ENCODE measurements around the gene HPSE.
"Not testable (repeated sequence)": the region's sequence is repeated elsewhere in the genome, so short reads cannot be mapped to it uniquely, and the experiment has no call there.

Gene HPSE

DNA sequence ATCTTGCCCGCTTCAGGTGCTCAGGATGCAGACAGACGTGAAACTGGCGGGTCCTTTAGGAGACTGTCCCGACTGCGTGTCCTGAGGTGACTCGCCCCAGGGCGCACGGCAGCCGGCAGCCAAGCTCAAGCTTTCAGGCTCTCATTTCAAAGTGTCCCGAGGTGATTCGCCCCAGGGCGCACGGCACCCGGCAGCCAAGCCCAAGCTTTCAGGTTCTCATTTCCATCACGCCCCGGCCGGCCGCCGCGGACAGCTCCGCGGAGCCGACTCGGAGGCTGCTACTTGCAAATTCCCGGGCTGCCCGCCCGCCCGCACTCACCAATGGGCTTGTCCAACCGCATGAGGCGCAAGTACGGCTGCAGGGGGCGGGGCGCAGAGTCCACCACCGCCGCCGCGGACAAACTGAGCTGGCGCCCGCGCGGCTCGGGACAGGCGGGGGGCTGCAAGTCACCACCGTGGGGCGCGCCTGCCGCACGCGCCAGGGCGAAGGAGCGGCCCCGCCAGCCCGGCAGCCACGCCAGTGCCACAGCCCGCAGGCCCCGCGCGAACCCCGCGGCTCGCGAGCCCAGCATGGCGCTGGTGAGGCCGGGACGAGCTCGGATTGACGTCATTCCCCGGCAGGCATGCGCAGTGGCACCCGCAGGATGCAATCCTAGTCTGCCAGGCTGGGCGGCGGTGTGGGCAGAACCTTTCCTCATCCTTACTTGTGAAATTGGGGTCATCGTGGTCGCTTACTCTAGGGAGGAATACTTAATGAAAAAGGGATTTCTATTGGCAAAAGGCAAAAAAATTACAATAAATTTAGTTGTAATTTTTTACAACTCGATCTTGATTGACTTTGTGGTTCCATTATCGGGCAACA is 50.2 kb downstream of the HPSE start, which contains the start of gene COQ2:
TSS of gene COQ2 (minus strand) at position 606 of the 862 bp plus-strand sequence. CDS start at position 572, 34 bp downstream.
- Histone ChIP-seq H3K36me3 (no peaks in the 10 kb centered on the region), H3K4me1 (peaks cover 4% of the 10 kb centered on the region; the same call in 1 of the 2 replicates), H3K9me3 (no peaks in the 10 kb centered on the region), H3K27me3 (no peaks in the 10 kb centered on the region), H3K4me3 (ENCODE audit: low read depth, low read length) (peak within 1 kb of the TSS; percentile 78)
- TF ChIP-seq, protein P1, sequence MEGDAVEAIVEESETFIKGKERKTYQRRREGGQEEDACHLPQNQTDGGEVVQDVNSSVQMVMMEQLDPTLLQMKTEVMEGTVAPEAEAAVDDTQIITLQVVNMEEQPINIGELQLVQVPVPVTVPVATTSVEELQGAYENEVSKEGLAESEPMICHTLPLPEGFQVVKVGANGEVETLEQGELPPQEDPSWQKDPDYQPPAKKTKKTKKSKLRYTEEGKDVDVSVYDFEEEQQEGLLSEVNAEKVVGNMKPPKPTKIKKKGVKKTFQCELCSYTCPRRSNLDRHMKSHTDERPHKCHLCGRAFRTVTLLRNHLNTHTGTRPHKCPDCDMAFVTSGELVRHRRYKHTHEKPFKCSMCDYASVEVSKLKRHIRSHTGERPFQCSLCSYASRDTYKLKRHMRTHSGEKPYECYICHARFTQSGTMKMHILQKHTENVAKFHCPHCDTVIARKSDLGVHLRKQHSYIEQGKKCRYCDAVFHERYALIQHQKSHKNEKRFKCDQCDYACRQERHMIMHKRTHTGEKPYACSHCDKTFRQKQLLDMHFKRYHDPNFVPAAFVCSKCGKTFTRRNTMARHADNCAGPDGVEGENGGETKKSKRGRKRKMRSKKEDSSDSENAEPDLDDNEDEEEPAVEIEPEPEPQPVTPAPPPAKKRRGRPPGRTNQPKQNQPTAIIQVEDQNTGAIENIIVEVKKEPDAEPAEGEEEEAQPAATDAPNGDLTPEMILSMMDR (IDR thresholded peaks at IDR 0.05; ENCODE audit: low read depth, low read length): 0 out of 2 replicates have a peak, but pooled peaks have one; percentile 1
- peak; percentile 96 for DNase-seq

DNA sequence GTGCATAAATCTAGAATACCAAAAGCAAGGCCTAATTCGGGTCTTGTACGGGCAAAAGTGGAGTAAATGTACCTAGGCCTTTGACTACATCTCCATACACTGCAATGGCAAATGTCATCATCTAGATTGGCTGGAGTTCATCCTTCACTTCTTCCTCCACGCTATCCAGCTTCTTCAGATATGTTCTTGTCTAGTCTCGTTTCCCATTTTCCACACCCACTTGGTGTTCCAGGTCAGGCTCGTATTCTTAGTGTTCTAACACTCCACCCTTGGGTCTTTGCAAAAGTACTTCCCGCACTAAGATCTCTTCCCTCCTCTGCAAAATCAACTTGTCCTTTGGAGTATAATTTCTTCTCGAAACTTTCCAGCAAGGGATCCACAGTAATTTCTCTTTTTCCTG is 51.5 kb downstream of the HPSE start:
- Histone ChIP-seq H3K4me3 (ENCODE audit: low read depth, low read length) (peak overlapping the region; percentile 78; the same call in 1 of the 2 replicates), H3K4me1 (peaks cover 4% of the 10 kb centered on the region; the same call in 1 of the 2 replicates), H3K9me3 (no peaks in the 10 kb centered on the region), H3K27me3 (no peaks in the 10 kb centered on the region), H3K36me3 (peaks cover 1% of the 10 kb centered on the region; the same call in 1 of the 2 replicates)
- DNase-seq: no peak
- TF ChIP-seq, protein P1 (IDR thresholded peaks at IDR 0.05; ENCODE audit: low read depth, low read length): no peak

DNA sequence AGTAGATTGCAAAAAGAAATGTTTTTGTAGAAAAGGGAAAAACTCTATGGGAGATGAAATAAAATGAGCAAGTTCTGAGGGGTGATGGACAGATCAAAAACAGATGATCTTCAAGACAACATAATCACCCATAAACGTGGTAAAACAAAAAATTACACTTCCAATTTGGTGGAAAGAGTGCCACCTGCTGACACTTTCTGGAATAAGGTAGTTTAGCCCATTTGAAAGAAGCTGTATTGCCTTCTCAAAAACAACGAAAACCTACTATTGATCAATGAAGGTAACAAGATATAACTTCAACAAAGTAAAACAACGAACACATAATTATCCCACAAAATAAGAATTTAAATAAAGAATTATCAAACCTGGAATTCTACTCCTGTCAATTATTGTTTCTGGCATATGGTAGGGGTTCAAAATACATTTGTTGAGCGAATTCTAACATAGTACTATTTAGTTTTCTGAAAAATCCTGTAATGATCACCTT is 52.6 kb downstream of the HPSE start:
- TF ChIP-seq, protein P1 (IDR thresholded peaks at IDR 0.05; ENCODE audit: low read depth, low read length): peak; percentile 77
- peak; percentile 49 for DNase-seq

DNA sequence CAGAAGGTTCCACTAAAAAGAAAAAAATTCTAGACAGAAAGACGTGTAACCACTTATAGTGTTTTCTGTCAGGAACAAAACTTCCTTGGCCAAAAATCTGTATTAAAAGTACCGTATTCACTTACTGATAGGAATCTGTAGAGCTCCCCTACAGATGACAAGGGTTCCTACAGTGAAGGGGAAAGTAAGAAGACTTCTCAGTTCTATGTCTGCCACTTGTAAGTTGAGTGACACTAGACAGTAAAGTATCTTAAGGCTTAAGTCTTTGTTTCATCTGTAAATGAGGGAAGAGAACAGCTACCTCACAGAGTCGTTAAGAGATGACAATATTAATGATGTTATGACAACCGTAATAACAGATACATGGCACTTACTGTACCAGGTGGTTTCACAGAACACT is 53.3 kb downstream of the HPSE start:
- Histone ChIP-seq H3K27me3 (no peaks in the 10 kb centered on the region), H3K4me3 (ENCODE audit: low read depth, low read length) (no peak overlapping the region), H3K9me3 (no peaks in the 10 kb centered on the region), H3K36me3 (peaks cover 7% of the 10 kb centered on the region), H3K4me1 (peaks cover 4% of the 10 kb centered on the region; the same call in 1 of the 2 replicates)
- DNase-seq: no peak
- TF ChIP-seq, protein P1 (IDR thresholded peaks at IDR 0.05; ENCODE audit: low read depth, low read length): peak; percentile 2; the same call in 1 of the 2 replicates

More for the DNA sequence above, 52.6 kb downstream of the HPSE start:
- Histone ChIP-seq H3K27me3 (no peaks in the 10 kb centered on the region), H3K4me1 (peaks cover 4% of the 10 kb centered on the region; the same call in 1 of the 2 replicates), H3K4me3 (ENCODE audit: low read depth, low read length) (no peak overlapping the region), H3K9me3 (no peaks in the 10 kb centered on the region), H3K36me3 (peaks cover 4% of the 10 kb centered on the region; the same call in 1 of the 2 replicates)

DNA sequence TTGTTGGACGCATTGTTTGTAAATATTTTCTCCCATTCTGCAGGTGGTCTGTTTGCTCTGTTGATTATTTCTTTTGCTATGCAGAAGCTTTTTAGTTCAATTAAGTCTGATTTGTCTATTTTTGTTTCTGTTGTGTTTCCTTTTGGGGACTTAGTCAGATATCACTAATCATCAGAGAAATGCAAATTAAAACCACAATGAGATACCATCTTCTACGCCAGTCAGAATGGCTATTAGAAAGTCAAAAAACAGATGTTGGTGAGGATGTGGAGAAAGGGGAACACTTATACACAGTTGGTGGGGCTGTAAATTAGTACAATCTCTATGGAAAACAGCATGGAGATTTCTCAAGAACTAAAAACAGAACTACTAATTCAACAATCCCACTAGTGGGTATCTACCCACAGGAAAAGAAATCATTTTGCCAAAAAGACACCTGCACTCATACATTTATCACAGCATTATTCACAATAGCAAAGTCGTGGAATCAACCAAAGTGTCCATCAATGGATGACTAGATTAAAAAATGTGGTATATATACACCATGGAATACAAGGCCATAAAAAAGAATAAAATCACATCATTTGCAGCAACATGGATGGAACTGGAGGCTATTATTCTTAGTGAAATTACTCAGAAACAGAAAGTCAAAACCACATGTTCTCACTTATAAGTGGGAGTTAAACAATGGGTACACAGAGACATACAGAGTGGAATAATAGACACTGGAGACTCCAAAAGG is 58.2 kb downstream of the HPSE start:
- Histone ChIP-seq H3K9me3 (no peaks in the 10 kb centered on the region), H3K27me3 (no peaks in the 10 kb centered on the region), H3K36me3 (peaks cover 12% of the 10 kb centered on the region), H3K4me1 (peaks cover under 1% of the 10 kb centered on the region; the same call in 1 of the 2 replicates), H3K4me3 (ENCODE audit: low read depth, low read length) (no peak overlapping the region)
- no peak for DNase-seq
- TF ChIP-seq, protein P1 (IDR thresholded peaks at IDR 0.05; ENCODE audit: low read depth, low read length): no peak

DNA sequence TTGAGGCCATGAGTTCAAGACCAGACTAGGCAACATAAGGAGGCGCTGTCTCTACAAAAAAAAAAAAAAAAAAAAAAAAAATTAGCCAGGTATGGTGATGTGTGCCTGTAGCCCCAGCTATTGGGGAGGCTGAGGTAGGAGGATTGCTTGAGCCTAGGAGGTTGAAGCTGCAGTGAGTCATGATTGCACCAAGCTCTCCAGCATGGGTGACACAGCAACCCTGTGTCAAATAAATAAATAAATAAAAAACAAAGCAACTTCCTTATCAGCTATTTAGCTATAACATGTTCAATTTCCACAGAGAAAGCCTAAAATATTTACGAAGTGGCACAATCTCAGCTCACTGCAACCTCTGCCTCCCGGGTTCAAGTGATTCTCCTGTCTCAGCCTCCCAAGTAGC is 60.7 kb downstream of the HPSE start:
- not testable (repeated sequence) for H3K9me3 ChIP-seq; H3K4me3 ChIP-seq (ENCODE audit: low read depth, low read length); H3K4me1 ChIP-seq; DNase-seq; H3K27me3 ChIP-seq
- peaks cover 25% of the 10 kb centered on the region for H3K36me3 ChIP-seq

Measured in BE2C (cell line).